Ovary (tissue), 9 donors: ENCODE results near the gene CACNA1C. TPM values are rescaled to one million over a fixed set of nuclear protein-coding genes. Genes with fewer than 3 reads are reported as not detected.
A peak's percentile ranks its signal among the peaks of the same experiment; 100 is the strongest.
"Not testable (repeated sequence)": the region's sequence is repeated elsewhere in the genome, so short reads cannot be mapped to it uniquely, and the experiment has no call there.

Source experiments
- DNase-seq, 5 donors: peaks; one replicate each; pipeline ENCODE4 v3.0.0-alpha.2; 2019 to 2020
- H3K27ac ChIP-seq, 2 donors: fragments of 200-600 bp; one replicate each; pipeline versions ENCODE4 v1.5.1 to v1.8.0; 2019 to 2022
- H3K27me3 ChIP-seq: fragments of 200-600 bp; one replicate; pipeline ENCODE4 v1.8.0; 2022
- H3K36me3 ChIP-seq: fragments of 200-600 bp; sonication (generic); one replicate; pipeline ENCODE4 v1.5.1; 2019
- H3K4me1 ChIP-seq: one replicate; pipeline ENCODE4 v1.8.1; 2013; ENCODE audit warnings: mild to moderate bottlenecking, moderate library complexity; ENCODE audit not compliant: insufficient read depth
- H3K4me3 ChIP-seq: fragments of 200-600 bp; sonication (generic); one replicate; pipeline ENCODE4 v1.5.1; 2017
- H3K9me3 ChIP-seq, 2 donors: fragments of 200-600 bp in 1 of 2; sonication (generic) in 1 of 2; one replicate each; pipeline versions ENCODE4 v1.5.1 to v1.8.1; 2013 to 2019; ENCODE audit warnings: mild to moderate bottlenecking in 1 of 2, moderate library complexity in 1 of 2
- EP300 ChIP-seq: sonication (generic); formaldehyde crosslinking; IDR thresholded peaks from one replicate; pipeline ENCODE4 v1.6.1; 2017; ENCODE audit warnings: antibody characterized with exemption
- POLR2A ChIP-seq: fragments of 450-650 bp; IDR thresholded peaks from one replicate; pipeline ENCODE4 v1.6.1; 2017; ENCODE audit warnings: antibody characterized with exemption, mild to moderate bottlenecking, moderate library complexity
- WGBS, 3 donors: extraction: QIAGEN DNeasy Blood & Tissue Kit in 1 of 3; methylation state at CpG; one replicate each; pipeline versions ENCODE4 v1.1.5 to v1.1.7; 2013 to 2017; 5-methylcytosine and 5-hydroxymethylcytosine counted together
- intact Hi-C, 4 donors: fragments of 100-400 bp; cut with DNase I; formaldehyde crosslinking; loops; one replicate each; pipeline versions ENCODE4 v1.11.0 to v1.15.1; 2022 to 2023
- polyA plus RNA-seq, 2 donors: library from polyadenylated mRNA; stranded (reverse); fragments of 200-250 nt in 1 of 2; fragments of 350-450 nt in 1 of 2; fragmentation: Illumina TruSeq in 1 of 2; extraction: RNeasy Lipid Tissue Mini Kit (QIAGEN cat#74804) in 1 of 2; gene quantifications; one replicate each; pipeline ENCODE4 v1.2.3, GENCODE V29; 2013 to 2014
- total RNA-seq, 7 donors: library from RNA; depleted of rRNA in 2 of 7; stranded (reverse); fragments of >200 nt in 2 of 7; fragmentation: NEBNext Ultra II Directional in 3 of 7; extraction: Animal tissue kit (Norgen Biotek cat#: 25700) in 3 of 7; gene quantifications; one replicate each; pipeline versions ENCODE4 v1.1.0 to v1.2.4, GENCODE V29; 2016 to 2023
- TF ChIP-seq, protein P1 (sequence below), 3 donors: fragments of 450-650 bp in 2 of 3; fragments of 200-600 bp in 1 of 3; IDR thresholded peaks; one replicate each; pipeline versions ENCODE4 v1.5.1 to v1.8.0; 2016 to 2022; ENCODE audit warnings: antibody characterized with exemption in 3 of 3, mild to moderate bottlenecking in 1 of 3
- donor health status: DM: no; HTN: no; CAD: no; lungs with moderate emphysema.
- donor health status: DM: no; HTN: no; CAD: no.
- donor health status: Bipolar disorder and iron deficiency.
- donor health status: DM: yes; HTN: yes; CAD: no.
- donor health status: DM: no; HTN: no; CAD: no.
- donor health status: DM: yes; HTN: yes; CAD: no.

CACNA1C gene
- total and polyA plus RNA-seq, 9 donors, result 2.2 to 8.3 (median 3.7) TPM

- intact Hi-C loops, result no loop called here
- H3K27me3 ChIP-seq, result no peaks in the 10 kb centered on the region
- DNase-seq, result no peak
- no peaks in the 10 kb centered on the region for H3K4me1 ChIP-seq
- peaks cover 0 to 5% of the 10 kb centered on the region in 2 donors for H3K9me3 ChIP-seq
- H3K36me3 ChIP-seq, result no peaks in the 10 kb centered on the region
- TF ChIP-seq POLR2A (no peak), EP300 (no peak)
- TF ChIP-seq, protein P1, sequence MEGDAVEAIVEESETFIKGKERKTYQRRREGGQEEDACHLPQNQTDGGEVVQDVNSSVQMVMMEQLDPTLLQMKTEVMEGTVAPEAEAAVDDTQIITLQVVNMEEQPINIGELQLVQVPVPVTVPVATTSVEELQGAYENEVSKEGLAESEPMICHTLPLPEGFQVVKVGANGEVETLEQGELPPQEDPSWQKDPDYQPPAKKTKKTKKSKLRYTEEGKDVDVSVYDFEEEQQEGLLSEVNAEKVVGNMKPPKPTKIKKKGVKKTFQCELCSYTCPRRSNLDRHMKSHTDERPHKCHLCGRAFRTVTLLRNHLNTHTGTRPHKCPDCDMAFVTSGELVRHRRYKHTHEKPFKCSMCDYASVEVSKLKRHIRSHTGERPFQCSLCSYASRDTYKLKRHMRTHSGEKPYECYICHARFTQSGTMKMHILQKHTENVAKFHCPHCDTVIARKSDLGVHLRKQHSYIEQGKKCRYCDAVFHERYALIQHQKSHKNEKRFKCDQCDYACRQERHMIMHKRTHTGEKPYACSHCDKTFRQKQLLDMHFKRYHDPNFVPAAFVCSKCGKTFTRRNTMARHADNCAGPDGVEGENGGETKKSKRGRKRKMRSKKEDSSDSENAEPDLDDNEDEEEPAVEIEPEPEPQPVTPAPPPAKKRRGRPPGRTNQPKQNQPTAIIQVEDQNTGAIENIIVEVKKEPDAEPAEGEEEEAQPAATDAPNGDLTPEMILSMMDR (IDR thresholded peaks at IDR 0.05), result no peak
- H3K4me3 ChIP-seq, result no peak overlapping the region
- 75 to 80% (median 77%) methylated on average over 11 of the region's 11 CpGs for WGBS, 3 donors
- H3K27ac ChIP-seq, result no peak overlapping the region
Measured at GRCh38 chr12:2739069-2739468, 686.3 kb downstream of the CACNA1C start.

DNA sequence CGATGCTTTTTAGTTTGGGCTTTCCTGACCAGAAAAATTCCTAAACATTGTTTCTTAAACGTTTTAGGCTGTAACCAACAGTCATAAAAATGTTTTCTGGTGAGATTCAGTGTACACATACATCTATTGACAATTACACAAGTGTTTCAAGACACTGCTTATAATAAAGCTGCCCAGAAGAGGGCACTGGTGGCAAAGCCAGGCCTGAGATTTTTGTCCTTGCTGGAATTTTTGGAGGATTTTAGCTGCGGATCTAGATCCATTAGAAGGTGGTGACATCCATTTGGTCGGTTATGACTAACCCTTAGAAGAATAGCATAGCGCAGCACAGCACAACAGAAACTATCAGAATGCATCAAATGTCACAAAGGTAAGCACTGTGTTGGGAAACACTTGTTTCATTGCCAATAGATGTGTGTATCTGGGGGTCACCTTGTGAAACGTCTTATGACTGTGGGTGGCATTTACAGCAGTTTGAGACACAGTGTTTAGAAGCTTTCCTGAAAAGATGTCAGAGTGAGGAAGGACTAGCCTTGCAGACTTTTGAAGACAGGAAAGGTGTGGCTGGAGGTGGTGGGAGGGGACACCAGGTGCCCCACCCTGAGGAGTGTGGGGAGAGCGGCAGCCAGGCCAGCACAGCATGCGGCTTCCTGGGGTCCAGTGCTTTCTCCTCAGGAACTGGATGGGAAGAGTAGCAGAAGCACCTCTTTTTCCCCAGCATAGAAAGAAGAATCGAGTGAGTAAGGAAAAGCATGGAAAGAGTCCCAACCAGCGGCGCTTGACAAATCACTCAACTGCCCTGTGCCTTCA, 687.2 kb downstream of the CACNA1C start:
- intact Hi-C loops, result no loop called here
- no peak for DNase-seq
- no peak for TF ChIP-seq POLR2A
- TF ChIP-seq, protein P1 (IDR thresholded peaks at IDR 0.05), result peak in 1 of 3 donors; percentile 25
- Histone ChIP-seq H3K27me3 (no peaks in the 10 kb centered on the region), H3K27ac (no peak overlapping the region), H3K36me3 (no peaks in the 10 kb centered on the region), H3K4me3 (no peak overlapping the region), H3K9me3 (peaks cover 0 to 5% of the 10 kb centered on the region in 2 donors), H3K4me1 (no peaks in the 10 kb centered on the region)
- WGBS, 3 donors, result 36 to 46% (median 41%) methylated on average over 11 of the region's 11 CpGs

DNA sequence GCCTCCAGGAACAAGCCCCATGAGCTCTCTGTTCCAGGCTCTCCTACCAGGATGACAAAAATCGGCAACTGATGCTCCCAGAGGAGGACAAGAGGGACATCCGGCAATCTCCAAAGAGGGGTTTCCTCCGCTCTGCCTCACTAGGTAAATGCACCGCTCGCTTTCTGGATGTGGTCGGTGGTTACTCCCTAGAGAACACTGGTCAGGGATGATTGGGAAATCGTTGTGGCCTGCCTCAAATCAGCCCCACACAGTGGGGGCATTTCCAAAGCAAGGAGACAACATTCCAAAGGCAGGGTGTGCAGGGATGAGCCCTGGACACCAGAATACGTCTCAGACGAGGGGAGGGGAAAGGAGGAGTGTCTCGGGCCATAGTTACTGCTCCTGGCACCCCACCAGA, 689.2 kb downstream of the CACNA1C start:
- H3K9me3 ChIP-seq, H3K27ac ChIP-seq, DNase-seq, intact Hi-C loops, H3K4me3 ChIP-seq, H3K4me1 ChIP-seq, H3K36me3 ChIP-seq, H3K27me3 ChIP-seq: not testable (repeated sequence)
- 58 to 77% (median 64%) methylated on average over 10 of the region's 10 CpGs for WGBS, 3 donors

DNA sequence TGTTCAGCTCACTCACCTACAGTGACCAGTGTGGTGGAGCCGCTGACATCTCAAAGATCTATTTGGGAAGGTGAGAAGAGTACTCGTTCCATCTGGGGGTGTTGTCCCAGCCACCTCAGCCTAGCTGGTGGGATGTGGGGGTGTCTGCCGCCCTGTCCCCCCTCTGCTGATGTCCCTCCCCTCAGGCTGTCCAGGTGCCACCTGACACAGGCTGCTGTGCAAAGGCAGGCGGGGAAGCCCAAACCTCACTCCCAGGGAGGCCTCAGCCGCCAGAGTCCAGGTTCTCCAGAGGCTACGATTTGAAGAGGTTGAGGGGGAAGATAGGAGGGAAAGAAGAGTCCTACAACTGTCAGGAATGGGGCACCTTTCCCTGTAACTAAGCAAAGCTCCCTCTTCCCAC, 690.7 kb downstream of the CACNA1C start:
- TF ChIP-seq EP300 (no peak), POLR2A (no peak)
- TF ChIP-seq, protein P1 (IDR thresholded peaks at IDR 0.05), result no peak
- Histone ChIP-seq H3K9me3 (peaks cover 0 to 5% of the 10 kb centered on the region in 2 donors), H3K4me3 (no peak overlapping the region), H3K4me1 (no peaks in the 10 kb centered on the region), H3K27me3 (no peaks in the 10 kb centered on the region), H3K27ac (no peak overlapping the region), H3K36me3 (no peaks in the 10 kb centered on the region)
- 78 to 90% (median 82%) methylated on average over 6 of the region's 6 CpGs for WGBS, 3 donors
- intact Hi-C loops, result no loop called here
- DNase-seq, result no peak

DNA sequence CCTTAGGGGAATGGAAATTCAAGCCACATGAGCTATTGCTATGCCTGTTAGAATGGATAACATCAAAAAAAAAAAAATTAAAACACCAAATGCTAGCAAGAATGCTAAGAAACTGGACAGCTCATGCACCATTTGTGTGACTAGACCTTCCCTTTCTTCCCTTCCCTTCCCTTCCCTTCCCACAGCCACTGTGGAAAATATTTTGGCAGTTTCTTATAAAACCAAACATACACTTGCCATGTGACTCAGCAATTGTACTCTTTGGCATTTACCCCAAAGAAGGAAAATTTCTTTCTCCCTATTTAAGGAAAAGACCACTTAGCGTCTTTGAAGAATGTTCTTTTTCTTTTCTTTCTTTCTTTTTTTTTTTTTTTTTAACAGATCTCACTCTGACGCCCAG, 692.9 kb downstream of the CACNA1C start:
- no peaks in the 10 kb centered on the region for H3K4me1 ChIP-seq
- no peaks in the 10 kb centered on the region for H3K27me3 ChIP-seq
- intact Hi-C loops, result no loop called here
- H3K9me3 ChIP-seq, result peaks cover 0 to 5% of the 10 kb centered on the region in 2 donors
- H3K27ac ChIP-seq, result no peak overlapping the region
- WGBS, 3 donors, result 25 to 39% (median 28%) methylated on average over 2 of the region's 2 CpGs
- DNase-seq, result no peak
- TF ChIP-seq POLR2A (no peak), EP300 (no peak)
- TF ChIP-seq, protein P1 (IDR thresholded peaks at IDR 0.05), result no peak
- H3K36me3 ChIP-seq, result no peaks in the 10 kb centered on the region
- no peak overlapping the region for H3K4me3 ChIP-seq
